HepG2 (cell line): ENCODE measurements around the gene CADM1.

Source experiments
- ETV6 ChIP-seq: sonication (generic); formaldehyde crosslinking; conservative IDR thresholded peaks from 2 replicates; pipeline ENCODE4 v1.4.0; 2020; ENCODE audit warnings: missing genetic modification reagents
- POLR2A ChIP-seq, 2 experiments: IDR thresholded peaks; 2 replicates each; pipeline ENCODE4 v1.6.1; 2011; ENCODE audit warnings: low read depth in 2 of 2, low read length in 2 of 2, mild to moderate bottlenecking in 1 of 2, moderate library complexity in 1 of 2; ENCODE audit not compliant: insufficient read depth in 1 of 2
- ZNF562 ChIP-seq: sonication (generic); formaldehyde crosslinking; IDR thresholded peaks from 2 replicates; pipeline ENCODE4 v1.8.0; 2022; ENCODE audit warnings: missing genetic modification reagents, borderline replicate concordance
- TF ChIP-seq, protein P1 (sequence below): sonication (generic); formaldehyde crosslinking; IDR thresholded peaks from 2 replicates; pipeline ENCODE4 v1.9.0; 2021; ENCODE audit warnings: missing genetic modification reagents, borderline replicate concordance
- TF ChIP-seq, protein P2 (sequence below): sonication (generic); formaldehyde crosslinking; IDR thresholded peaks from 2 replicates; pipeline ENCODE4 v1.5.0; 2020; ENCODE audit warnings: mild to moderate bottlenecking, missing genetic modification reagents, moderate library complexity
- TF ChIP-seq, protein P3 (sequence below): sonication (generic); formaldehyde crosslinking; IDR thresholded peaks from 2 replicates; pipeline ENCODE4 v1.4.0; 2020; ENCODE audit warnings: missing genetic modification reagents
- TF ChIP-seq, protein P4 (sequence below): sonication (generic); formaldehyde crosslinking; conservative IDR thresholded peaks from 2 replicates; pipeline ENCODE4 v1.4.0; 2020; ENCODE audit warnings: missing genetic modification reagents

DNA sequence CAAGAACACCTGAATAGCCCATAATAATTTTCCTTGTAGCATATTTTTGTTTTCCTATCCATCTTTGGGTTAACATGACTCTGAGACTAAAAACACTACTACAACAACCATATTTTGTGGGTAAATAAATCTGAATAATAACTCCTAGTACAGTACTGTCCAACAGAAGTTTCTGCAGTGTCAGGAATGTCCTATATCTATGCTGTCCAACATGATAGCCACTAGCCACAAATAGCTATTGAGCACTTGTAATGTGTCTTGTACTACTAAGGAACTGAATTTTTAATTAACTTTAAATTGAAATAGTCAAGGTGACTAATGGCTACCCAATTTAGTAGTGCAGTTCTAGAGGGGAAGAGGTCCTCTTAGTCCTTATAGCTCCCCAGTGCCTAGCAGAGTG, 135.6 kb downstream of the CADM1 start:
- no peak for TF ChIP-seq POLR2A (IDR thresholded peaks at IDR 0.05; ENCODE audit: insufficient read depth in 1 of 2, low read depth in 2 of 2, low read length in 2 of 2)
- TF ChIP-seq, protein P1, sequence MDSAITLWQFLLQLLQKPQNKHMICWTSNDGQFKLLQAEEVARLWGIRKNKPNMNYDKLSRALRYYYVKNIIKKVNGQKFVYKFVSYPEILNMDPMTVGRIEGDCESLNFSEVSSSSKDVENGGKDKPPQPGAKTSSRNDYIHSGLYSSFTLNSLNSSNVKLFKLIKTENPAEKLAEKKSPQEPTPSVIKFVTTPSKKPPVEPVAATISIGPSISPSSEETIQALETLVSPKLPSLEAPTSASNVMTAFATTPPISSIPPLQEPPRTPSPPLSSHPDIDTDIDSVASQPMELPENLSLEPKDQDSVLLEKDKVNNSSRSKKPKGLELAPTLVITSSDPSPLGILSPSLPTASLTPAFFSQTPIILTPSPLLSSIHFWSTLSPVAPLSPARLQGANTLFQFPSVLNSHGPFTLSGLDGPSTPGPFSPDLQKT (CRISPR knock-in tag): no peak
- TF ChIP-seq, protein P2, sequence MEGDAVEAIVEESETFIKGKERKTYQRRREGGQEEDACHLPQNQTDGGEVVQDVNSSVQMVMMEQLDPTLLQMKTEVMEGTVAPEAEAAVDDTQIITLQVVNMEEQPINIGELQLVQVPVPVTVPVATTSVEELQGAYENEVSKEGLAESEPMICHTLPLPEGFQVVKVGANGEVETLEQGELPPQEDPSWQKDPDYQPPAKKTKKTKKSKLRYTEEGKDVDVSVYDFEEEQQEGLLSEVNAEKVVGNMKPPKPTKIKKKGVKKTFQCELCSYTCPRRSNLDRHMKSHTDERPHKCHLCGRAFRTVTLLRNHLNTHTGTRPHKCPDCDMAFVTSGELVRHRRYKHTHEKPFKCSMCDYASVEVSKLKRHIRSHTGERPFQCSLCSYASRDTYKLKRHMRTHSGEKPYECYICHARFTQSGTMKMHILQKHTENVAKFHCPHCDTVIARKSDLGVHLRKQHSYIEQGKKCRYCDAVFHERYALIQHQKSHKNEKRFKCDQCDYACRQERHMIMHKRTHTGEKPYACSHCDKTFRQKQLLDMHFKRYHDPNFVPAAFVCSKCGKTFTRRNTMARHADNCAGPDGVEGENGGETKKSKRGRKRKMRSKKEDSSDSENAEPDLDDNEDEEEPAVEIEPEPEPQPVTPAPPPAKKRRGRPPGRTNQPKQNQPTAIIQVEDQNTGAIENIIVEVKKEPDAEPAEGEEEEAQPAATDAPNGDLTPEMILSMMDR (CRISPR knock-in tag): no peak
- no peak for TF ChIP-seq ZNF562 (CRISPR knock-in tag)
- TF ChIP-seq ETV6: no peak
- TF ChIP-seq, protein P3, sequence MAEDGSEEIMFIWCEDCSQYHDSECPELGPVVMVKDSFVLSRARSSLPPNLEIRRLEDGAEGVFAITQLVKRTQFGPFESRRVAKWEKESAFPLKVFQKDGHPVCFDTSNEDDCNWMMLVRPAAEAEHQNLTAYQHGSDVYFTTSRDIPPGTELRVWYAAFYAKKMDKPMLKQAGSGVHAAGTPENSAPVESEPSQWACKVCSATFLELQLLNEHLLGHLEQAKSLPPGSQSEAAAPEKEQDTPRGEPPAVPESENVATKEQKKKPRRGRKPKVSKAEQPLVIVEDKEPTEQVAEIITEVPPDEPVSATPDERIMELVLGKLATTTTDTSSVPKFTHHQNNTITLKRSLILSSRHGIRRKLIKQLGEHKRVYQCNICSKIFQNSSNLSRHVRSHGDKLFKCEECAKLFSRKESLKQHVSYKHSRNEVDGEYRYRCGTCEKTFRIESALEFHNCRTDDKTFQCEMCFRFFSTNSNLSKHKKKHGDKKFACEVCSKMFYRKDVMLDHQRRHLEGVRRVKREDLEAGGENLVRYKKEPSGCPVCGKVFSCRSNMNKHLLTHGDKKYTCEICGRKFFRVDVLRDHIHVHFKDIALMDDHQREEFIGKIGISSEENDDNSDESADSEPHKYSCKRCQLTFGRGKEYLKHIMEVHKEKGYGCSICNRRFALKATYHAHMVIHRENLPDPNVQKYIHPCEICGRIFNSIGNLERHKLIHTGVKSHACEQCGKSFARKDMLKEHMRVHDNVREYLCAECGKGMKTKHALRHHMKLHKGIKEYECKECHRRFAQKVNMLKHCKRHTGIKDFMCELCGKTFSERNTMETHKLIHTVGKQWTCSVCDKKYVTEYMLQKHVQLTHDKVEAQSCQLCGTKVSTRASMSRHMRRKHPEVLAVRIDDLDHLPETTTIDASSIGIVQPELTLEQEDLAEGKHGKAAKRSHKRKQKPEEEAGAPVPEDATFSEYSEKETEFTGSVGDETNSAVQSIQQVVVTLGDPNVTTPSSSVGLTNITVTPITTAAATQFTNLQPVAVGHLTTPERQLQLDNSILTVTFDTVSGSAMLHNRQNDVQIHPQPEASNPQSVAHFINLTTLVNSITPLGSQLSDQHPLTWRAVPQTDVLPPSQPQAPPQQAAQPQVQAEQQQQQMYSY (CRISPR knock-in tag): no peak
- TF ChIP-seq, protein P4, sequence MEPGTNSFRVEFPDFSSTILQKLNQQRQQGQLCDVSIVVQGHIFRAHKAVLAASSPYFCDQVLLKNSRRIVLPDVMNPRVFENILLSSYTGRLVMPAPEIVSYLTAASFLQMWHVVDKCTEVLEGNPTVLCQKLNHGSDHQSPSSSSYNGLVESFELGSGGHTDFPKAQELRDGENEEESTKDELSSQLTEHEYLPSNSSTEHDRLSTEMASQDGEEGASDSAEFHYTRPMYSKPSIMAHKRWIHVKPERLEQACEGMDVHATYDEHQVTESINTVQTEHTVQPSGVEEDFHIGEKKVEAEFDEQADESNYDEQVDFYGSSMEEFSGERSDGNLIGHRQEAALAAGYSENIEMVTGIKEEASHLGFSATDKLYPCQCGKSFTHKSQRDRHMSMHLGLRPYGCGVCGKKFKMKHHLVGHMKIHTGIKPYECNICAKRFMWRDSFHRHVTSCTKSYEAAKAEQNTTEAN (CRISPR knock-in tag): no peak
